Measurements from ENCODE around the gene ADCY10.
"Not testable (repeated sequence)": the region's sequence is repeated elsewhere in the genome, so short reads cannot be mapped to it uniquely, and the experiment has no call there.

ADCY10 gene

GRCh38 chr1:167924543-167925231 lies 10.8 kb upstream of the ADCY10 start:
- DNase-seq, result no peak

DNA sequence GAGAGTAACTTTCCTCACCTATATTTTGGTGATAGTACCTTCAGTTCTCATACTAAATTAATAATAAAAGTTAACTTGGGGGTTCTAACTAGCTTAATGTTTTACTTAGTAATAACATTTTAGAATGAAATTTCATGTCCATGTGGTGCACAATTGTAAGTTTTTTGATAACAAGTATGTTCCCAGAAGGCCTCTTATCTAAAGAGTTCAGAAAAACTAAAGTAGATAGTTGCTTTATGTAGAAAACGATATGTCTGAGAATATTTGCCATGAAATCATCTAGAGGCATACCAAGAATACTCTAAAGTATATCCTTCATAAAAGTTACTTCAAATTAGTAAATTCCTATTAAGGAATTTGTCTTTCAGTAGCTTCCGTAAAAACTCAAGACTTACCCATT lies 10.2 kb upstream of the ADCY10 start:
- DNase-seq, result no peak

- no peak for DNase-seq
Observed at GRCh38 chr1:167923324-167924056, 9.6 kb upstream of the ADCY10 start.

DNA sequence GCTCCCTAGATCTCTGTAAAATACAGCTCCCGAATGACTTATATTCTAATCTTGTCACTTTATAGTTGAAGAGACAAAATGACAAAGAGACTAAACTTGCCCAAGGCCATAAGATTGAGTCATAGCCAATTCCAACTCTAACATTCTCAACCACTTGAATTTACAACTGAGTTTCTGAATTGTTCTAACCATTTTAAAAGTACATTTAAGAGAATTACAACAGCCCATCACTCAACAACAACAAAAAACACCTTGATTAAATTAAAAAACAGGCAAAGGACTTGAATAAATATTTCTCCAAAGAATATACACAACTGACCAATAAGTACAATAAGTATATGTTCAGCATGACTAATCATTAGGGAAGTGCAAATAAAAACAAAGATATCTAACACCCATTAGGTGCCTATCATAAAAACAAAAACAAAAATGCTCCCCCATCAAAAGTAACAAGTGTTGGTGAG lies 8.7 kb upstream of the ADCY10 start:
- DNase-seq, result no peak

GRCh38 chr1:167922023-167922422 lies 8.1 kb upstream of the ADCY10 start:
- DNase-seq, result no peak

DNA sequence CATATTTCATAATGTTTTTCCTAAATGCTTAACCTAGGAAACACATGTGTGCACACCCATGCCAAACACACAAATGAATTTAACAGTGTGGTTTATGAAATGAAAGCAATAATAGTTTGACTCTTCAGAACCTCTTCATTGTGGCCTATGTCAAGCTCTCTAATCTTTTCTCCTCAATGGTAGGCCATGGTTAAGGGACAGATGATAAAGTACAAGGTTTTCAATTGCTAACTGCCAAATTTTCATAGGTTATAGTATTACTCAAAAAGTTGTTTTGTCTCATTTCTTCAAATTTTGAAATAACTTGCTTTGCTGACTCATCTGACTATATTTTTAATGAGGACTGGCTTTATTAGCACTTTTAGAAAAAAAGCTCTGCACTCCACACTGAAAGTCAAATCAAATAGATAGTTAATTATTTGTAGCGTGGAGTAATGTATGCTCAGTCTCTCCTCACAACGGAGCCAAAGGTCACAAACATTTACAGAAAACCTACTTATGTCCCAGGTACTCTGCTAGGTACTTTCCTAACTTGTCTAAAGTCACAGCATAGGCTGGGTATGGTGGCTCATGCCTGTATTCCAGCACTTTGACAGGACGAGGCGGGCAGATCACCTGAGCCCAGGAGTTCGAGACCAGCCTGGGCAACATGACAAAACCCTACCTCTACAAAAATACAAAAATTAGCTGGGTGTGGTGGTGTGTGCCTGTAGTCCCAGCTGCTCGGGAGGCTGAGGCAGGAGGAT lies 3.0 kb upstream of the ADCY10 start:
- no peak for DNase-seq

DNA sequence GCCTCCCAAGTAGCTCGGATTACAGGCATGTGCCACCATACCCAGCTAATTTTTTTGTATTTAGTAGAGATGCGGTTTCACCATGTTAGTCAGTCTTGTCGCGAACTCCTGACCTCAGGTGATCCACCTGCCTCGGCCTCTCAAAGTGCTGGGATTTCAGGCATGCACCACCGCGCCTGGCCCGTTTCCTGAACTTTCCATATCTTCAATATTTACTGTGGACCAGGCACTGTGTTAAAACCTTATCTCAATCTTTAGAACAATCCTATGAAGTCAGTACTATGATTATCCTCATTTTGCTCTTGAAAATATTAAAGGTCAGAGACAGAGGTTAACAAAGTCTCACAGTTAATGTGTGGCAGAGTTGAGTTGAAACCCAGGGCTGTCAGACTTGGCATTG lies 1.6 kb upstream of the ADCY10 start:
- no peak for DNase-seq

DNA sequence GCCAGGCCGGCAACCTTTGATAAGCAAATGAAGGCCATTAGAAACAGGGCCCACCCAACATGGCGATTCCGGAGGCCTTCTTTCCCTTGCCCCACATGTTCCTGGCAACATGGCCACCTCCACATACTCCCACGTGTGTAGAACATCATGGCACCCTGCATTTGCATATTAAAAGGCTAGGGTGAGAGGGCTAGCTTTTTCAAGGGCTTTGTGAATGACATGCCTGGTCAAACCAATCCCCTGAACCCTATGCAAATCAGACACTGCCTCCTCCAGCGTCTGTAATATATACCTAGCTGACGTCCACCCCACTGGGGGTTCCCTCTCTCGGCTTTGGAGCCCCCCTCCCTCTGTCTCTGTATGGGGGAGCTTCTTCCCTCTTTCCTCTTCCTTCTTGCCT lies 1.6 kb downstream of the ADCY10 start:
- DNase-seq, result no peak

DNA sequence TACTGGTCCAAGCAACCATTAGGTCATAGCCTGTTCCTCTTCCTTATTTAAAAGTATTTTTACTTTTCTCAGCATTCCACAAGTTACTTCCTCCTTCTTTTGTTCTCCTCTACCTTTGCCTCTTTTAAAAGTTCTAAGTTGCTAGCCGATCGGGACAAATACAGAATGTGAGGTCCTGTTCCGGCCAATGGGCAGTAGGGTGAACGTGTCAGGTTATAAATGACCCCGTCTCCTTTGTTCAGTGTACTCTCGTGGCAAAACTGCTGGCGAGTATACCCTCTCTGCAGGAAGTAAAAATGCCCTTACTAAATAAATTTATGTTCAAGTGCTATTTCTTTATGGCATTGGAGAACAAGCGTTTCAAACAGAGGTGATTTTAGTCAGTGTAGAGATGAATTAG lies 2.5 kb downstream of the ADCY10 start:
- DNase-seq, result no peak

DNA sequence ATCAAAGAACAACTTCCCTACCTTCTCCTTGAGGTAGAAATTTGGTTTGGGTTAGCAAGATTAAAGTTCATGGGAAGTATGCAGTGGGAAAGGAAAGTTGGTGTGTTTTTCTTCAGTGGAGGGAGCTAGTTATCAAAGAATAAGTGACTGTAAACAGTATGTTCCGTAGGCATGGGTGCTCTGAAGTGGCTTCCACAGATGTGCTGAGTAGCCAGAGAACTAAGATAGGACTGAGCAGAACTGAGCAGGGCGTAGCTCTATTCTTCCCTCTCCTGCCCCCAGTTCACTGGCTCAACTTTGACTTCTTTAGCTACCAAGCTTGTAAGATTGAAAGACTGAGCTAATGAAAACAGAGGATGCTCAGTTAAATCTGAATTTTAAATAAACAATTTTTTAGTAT lies 3.4 kb downstream of the ADCY10 start:
- DNase-seq, result no peak

DNA sequence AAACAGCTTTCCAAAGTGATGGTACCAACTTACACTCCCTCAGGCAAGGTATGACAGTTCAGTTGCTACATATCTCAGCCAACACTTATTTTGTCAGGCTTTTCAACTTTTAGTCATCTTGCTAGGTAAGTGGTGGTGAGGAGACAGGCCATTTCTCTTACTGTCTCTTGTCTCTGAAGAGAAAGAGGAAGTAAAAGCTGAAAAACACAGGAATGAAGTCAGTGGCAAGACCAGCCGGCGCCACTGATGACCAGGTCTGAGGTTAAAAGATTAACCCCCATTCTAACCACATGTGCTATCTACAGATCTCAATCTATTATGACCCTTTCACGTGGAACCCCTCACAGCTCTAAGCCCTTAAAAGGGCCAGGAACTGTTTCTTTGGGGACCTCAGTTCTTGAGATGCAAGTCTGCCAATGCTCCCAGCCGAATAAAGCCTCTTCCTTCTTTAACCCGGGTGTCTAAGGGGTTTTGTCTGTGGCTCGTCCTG lies 4.2 kb downstream of the ADCY10 start:
- no peak for DNase-seq

DNA sequence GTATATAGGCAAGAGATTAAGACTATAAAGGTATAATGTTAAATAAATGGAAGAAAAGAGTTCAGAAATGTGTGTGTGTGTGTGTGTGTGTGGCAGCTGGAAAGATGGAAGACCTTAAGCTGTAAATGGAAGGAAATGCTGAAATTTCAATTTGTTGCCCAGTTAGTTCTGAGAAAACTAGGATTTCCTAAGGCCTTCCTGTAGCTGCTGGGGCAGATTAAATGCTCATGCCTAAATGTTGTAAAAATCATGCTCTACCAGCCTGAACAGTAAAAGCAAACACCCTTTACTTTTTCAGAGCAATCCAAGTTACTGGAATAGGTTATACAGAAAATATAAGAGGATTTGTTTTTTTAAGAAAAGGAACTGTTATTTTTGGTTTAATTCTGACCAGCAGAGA lies 8.3 kb downstream of the ADCY10 start:
- DNase-seq, result no peak

DNA sequence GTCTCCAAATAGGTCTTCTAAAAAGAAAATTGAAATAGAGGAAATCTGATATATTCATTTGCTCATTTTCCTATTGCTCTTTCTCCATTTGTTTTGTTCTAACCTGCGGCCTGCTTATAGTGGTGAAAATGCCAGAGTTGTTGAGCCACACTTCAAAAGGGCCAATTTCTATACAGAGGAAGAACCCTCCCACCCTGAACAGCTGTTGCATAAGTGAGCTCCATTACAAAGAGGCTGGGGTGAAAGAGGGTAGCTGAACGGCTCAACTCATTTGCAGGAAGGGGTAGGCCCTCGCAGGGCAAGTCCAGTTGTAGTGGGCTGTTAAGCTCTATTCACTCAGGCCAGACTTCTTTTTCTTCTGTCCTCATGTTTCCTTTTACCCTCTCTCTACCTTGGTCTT lies 8.8 kb downstream of the ADCY10 start:
- DNase-seq, result no peak

DNA sequence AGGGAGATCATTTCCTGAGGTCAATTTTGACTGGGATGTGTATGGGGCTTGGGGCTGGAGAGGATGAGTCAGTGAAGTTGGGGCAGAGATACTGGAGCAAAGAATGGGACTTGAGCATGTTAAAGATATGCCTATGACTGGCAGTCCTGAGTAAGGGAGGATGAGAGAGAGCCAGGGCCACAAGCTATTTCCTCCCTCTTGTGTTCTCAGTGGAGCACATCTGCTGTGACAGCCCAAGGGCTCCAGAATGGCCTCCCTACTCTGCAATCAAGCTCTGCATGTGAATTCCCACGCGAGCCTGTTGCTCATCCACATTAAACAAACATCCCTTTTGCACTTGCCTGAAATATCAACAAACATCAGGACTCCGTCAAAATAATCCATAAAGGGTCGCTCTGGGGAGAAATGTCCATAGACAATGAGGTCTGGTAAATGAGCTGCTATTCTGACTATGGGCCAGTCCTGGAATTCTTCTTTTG lies 9.2 kb downstream of the ADCY10 start:
- no peak for DNase-seq

GRCh38 chr1:167900907-167901306 lies 13.0 kb downstream of the ADCY10 start:
- DNase-seq, result no peak

- DNase-seq, result no peak
Observed at GRCh38 chr1:167899253-167899681, 14.7 kb downstream of the ADCY10 start.

DNA sequence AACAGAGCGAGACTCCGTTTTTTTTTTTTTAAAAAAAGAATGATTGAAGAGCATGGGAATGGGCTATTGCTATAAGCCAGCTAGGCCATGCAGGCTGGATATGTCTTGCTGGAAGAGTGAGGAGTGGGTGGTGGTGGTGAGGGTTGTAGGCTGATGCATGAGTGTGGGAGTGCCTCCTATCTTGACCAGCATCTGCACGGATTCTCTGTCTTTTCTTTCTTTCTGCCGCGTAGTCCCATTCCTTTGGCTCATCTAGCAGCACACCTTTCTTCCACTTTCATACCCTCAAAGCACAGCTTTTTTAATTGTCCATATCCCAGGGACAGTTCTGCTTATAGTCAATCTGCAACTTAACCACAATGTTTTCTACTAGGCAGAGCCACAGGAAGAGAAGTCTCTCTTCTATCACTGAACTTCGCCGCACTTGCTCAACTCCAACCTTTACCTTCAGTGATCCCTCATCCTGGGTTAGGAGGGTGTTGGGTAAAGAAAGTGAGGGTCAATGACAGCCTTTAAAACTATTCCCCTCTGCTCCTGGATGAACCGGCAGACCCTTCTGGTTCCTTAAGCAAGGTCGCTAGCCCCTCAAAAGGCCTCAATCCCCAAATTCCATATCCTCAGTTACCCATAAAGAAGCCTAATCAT lies 15.2 kb downstream of the ADCY10 start:
- DNase-seq, result no peak

- no peak for DNase-seq
Observed at GRCh38 chr1:167893798-167894197, 20.1 kb downstream of the ADCY10 start.

DNA sequence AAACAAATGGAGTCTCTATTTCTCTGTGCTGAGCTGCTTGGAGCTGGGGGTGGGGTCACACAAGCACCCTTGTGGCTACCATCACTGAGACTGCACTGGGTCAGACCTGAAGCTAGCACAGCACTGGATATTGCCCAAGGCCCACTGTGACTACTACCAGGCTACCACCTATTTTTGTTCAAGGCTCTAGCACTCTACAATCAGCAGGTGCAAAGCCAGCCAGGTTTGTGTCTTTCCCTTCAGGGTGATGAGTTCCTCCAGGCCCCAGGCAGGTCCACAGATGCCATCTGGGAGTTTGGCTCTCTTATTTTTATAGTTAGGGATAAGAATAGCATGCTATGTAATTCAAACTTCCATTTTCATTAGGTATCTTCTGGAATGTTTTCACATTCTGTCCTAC lies 23.5 kb downstream of the ADCY10 start:
- DNase-seq, result no peak

GRCh38 chr1:167887187-167887586 lies 26.7 kb downstream of the ADCY10 start:
- DNase-seq, result not testable (repeated sequence)

GRCh38 chr1:167882376-167882775 lies 31.6 kb downstream of the ADCY10 start:
- DNase-seq, result no peak

- DNase-seq, result no peak
Observed at GRCh38 chr1:167881786-167882185, 32.1 kb downstream of the ADCY10 start.

- DNase-seq, result no peak
Observed at GRCh38 chr1:167881069-167881468, 32.9 kb downstream of the ADCY10 start.

Data from activated CD8-positive, alpha-beta memory T cell treated with anti-CD3 and anti-CD28 coated beads, Interleukin-2, amount 50 U/mL, for 48 hours (primary cell).